ENCODE results near the gene NTN1. TPM values are rescaled to one million over a fixed set of nuclear protein-coding genes. Genes with fewer than 3 reads are reported as not detected.

The NTN1 gene
- total and polyA plus RNA-seq, 2 experiments from 2014 or later, result 0.16 to 0.60 TPM

DNA sequence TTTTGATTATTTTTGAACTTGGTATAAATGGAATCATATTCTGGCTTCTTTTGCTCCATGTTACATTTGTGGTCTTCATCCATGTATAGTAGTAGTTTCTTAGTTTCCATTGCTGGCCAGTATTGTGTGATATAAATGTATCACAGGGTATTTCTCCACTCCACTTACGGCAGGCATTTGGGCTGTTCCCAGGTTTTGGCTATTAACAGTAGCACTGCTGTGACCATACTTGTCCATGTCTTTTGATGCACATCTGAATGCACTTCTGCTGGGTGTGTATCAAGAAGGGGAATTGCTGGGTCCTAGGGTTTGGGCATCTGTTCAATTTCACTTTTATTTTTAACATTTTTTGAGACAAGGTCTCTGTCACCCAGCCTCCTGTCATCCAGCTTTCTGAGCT, 13.9 kb downstream of the NTN1 start:
- Histone ChIP-seq H3K9me3 (ENCODE audit: low read depth) (no peaks in the 10 kb centered on the region), H3K27ac (no peak overlapping the region), H3K27me3 (peaks cover 21% of the 10 kb centered on the region), H3K4me1 (ENCODE audit: low read depth) (no peaks in the 10 kb centered on the region), H3K36me3 (no peaks in the 10 kb centered on the region), H3K4me3 (no peak overlapping the region)
- TF ChIP-seq, protein P1, sequence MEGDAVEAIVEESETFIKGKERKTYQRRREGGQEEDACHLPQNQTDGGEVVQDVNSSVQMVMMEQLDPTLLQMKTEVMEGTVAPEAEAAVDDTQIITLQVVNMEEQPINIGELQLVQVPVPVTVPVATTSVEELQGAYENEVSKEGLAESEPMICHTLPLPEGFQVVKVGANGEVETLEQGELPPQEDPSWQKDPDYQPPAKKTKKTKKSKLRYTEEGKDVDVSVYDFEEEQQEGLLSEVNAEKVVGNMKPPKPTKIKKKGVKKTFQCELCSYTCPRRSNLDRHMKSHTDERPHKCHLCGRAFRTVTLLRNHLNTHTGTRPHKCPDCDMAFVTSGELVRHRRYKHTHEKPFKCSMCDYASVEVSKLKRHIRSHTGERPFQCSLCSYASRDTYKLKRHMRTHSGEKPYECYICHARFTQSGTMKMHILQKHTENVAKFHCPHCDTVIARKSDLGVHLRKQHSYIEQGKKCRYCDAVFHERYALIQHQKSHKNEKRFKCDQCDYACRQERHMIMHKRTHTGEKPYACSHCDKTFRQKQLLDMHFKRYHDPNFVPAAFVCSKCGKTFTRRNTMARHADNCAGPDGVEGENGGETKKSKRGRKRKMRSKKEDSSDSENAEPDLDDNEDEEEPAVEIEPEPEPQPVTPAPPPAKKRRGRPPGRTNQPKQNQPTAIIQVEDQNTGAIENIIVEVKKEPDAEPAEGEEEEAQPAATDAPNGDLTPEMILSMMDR (IDR thresholded peaks at IDR 0.05; ENCODE audit: low read depth, low read length), result no peak
- no peak for DNase-seq (ENCODE audit: low read depth in 1 of 2, low spot score in 1 of 2)

- no peak overlapping the region for H3K4me3 ChIP-seq
- H3K9me3 ChIP-seq (ENCODE audit: low read depth), result no peaks in the 10 kb centered on the region
- no peak overlapping the region for H3K27ac ChIP-seq
- no peak for DNase-seq (ENCODE audit: low read depth in 1 of 2, low spot score in 1 of 2)
- TF ChIP-seq, protein P1 (IDR thresholded peaks at IDR 0.05; ENCODE audit: low read depth, low read length), result no peak
- no peaks in the 10 kb centered on the region for H3K36me3 ChIP-seq
- H3K4me1 ChIP-seq (ENCODE audit: low read depth), result no peaks in the 10 kb centered on the region
- peaks cover 12% of the 10 kb centered on the region for H3K27me3 ChIP-seq
Observed at GRCh38 chr17:9036336-9036735, 15.0 kb downstream of the NTN1 start.

DNA sequence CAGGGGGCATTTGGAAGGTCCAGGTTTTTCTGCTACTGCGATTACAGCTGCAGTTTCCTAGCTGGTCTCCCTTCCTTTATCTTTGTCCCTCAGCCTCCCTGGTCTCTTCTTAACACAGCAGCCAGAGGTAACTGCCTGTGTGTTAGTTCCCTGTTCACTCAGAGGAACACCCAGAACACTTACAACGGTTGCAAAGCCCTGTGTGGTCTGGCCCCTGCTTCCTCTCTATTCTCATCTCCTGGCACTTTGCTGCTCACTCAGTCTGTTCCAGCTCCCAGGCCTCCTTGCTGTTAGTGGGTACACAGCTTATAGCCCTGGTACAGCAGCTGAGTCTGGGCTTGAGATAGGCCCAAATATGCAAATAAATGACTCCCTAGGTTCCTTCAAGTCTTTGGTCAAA, 16.4 kb downstream of the NTN1 start:
- Histone ChIP-seq H3K27me3 (peaks cover 4% of the 10 kb centered on the region), H3K4me3 (no peak overlapping the region), H3K36me3 (no peaks in the 10 kb centered on the region), H3K4me1 (ENCODE audit: low read depth) (no peaks in the 10 kb centered on the region), H3K9me3 (ENCODE audit: low read depth) (no peaks in the 10 kb centered on the region), H3K27ac (no peak overlapping the region)
- DNase-seq (ENCODE audit: low read depth in 1 of 2, low spot score in 1 of 2), result no peak
- TF ChIP-seq, protein P1 (IDR thresholded peaks at IDR 0.05; ENCODE audit: low read depth, low read length), result no peak

DNA sequence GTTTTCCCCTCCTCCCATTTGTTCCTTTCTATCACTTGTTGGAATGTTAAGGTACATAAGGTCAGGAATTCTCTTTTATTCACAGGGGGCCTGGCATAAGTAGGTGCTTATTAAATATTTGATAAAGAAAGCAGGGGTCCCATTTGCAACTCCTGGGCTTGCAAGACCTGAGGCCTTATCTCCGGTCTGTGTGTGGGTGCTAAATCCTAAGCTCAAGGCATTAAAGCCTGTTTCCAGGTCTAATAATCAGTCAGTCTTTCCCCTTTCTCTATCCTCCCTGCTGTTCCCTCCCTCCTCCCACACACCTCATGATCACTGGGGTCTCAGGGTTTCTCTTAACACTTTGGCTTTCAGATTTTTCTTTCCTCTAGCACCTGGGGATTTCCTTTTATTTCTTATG, 17.1 kb downstream of the NTN1 start:
- H3K36me3 ChIP-seq, result no peaks in the 10 kb centered on the region
- H3K4me1 ChIP-seq (ENCODE audit: low read depth), result no peaks in the 10 kb centered on the region
- H3K4me3 ChIP-seq, result no peak overlapping the region
- H3K27ac ChIP-seq, result no peak overlapping the region
- TF ChIP-seq, protein P1 (IDR thresholded peaks at IDR 0.05; ENCODE audit: low read depth, low read length), result no peak
- H3K27me3 ChIP-seq, result no peaks in the 10 kb centered on the region
- no peak for DNase-seq (ENCODE audit: low read depth in 1 of 2, low spot score in 1 of 2)
- H3K9me3 ChIP-seq (ENCODE audit: low read depth), result no peaks in the 10 kb centered on the region

DNA sequence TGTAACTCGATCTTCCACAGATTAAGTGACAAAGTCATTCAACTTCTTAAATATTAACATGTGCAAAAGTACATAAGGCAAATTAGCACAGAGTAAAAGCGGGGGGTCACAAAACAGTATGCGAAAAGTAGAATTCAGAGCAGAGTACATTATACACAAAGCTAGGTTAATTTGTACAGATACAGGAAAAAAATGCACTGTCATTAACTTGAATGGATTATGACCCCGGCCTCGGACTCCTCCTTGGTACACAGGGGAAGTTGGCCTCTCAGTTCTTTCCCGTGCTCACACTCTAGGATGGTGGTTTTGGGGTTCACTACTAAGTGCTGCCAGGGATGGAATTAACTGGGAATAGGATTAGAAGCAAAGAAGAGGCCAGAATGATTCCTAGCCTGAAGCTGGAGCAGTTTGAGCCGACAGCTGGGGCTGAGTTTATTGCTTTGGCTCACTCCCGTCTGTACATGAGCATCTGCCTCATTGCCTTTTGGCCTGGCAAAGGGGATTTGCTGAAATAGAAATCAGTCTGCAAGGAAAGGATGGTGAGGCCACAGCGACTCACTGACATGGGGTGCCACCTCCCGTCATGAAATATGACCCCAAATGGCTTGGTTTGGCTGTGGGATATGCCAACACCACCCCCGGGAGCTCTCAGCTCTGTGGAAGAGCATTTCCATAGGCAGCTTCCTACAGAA, 23.6 kb downstream of the NTN1 start:
- H3K27me3 ChIP-seq, result no peaks in the 10 kb centered on the region
- TF ChIP-seq, protein P1 (IDR thresholded peaks at IDR 0.05; ENCODE audit: low read depth, low read length), result no peak
- no peaks in the 10 kb centered on the region for H3K36me3 ChIP-seq
- no peaks in the 10 kb centered on the region for H3K9me3 ChIP-seq (ENCODE audit: low read depth)
- no peak overlapping the region for H3K4me3 ChIP-seq
- no peaks in the 10 kb centered on the region for H3K4me1 ChIP-seq (ENCODE audit: low read depth)
- H3K27ac ChIP-seq, result no peak overlapping the region
- DNase-seq (ENCODE audit: low read depth in 1 of 2, low spot score in 1 of 2), result no peak

Measured in cardiac muscle cell (in vitro differentiated cells and primary cell).